Activated CD8-positive, alpha-beta T cell treated with anti-CD3 and anti-CD28 coated beads, Interleukin-2, amount 10 ng/mL, durations not matched to agents 7 days and 5 days (primary cell): ENCODE data around the gene ZDHHC19. TPM values are rescaled to one million over a fixed set of nuclear protein-coding genes. Genes with fewer than 3 reads are reported as not detected.

Source experiments
- ATAC-seq: fragments of 150-1000 bp; cut with Tn5 transposase; one replicate; pipeline ENCODE4 v1.10.0; 2021; ENCODE audit warnings: moderate library complexity
- CTCF ChIA-PET: fragments of 350-600 bp; sonication (Branson Sonifier 250); formaldehyde crosslinking; loops from one replicate; lab custom pipeline; 2021; ENCODE audit warnings: antibody characterized with exemption; lab: Charles Lee
- POLR2A ChIA-PET: fragments of 350-600 bp; sonication (Branson Sonifier 250); formaldehyde crosslinking; loops from one replicate; lab custom pipeline; 2021; ENCODE audit warnings: antibody characterized with exemption; lab: Charles Lee
- DNase-seq: peaks from one replicate; pipeline ENCODE4 v3.0.0-alpha.2; 2020
- H3K27ac Mint-ChIP-seq: one replicate; pipeline ENCODE4 v1.8.0; 2021; ENCODE audit warnings: mild to moderate bottlenecking, mixed read lengths
- H3K27me3 Mint-ChIP-seq: one replicate; pipeline ENCODE4 v1.8.0; 2021; ENCODE audit warnings: low read depth, mixed read lengths
- H3K36me3 Mint-ChIP-seq: one replicate; pipeline ENCODE4 v1.8.0; 2021; ENCODE audit warnings: low read depth, mixed read lengths
- H3K4me1 Mint-ChIP-seq: one replicate; pipeline ENCODE4 v1.8.0; 2021; ENCODE audit warnings: low read depth, mixed read lengths
- H3K4me3 Mint-ChIP-seq: one replicate; pipeline ENCODE4 v1.8.0; 2021; ENCODE audit warnings: mild to moderate bottlenecking, mixed read lengths
- H3K9me3 Mint-ChIP-seq: one replicate; pipeline ENCODE4 v1.8.0; 2022; ENCODE audit warnings: mixed read lengths; ENCODE audit not compliant: insufficient read depth
- total RNA-seq, 2 experiments: library from RNA; stranded (reverse); gene quantifications; one replicate each; pipeline ENCODE4 v1.2.3, GENCODE V29; 2021

Gene ZDHHC19
- total RNA-seq, 2 experiments from 2014 or later, result not detected

DNA sequence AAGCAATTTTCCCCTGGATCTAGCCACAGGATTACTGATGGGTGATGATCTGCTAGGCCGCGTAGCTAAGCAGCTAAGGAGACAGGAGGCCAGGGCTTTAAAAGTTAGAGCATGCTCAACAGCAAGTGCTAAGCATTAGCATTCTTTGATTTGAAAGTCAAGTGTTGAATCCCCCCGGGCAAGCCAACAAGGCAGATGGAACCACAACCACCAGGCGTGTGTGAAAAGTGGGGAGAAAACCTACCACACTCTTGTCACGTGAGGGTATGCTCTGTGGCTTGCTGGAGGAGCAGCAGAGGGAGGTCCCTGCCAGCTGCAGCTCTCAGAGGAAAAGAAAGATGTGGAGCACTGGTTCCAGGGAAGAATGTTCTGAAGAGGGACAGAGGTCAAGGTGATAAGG, 26.0 kb upstream of the ZDHHC19 start:
- no peak overlapping the region for H3K27ac Mint-ChIP-seq
- H3K4me1 Mint-ChIP-seq, result peaks cover 11% of the 10 kb centered on the region
- peak; percentile 60 for ATAC-seq
- no peaks in the 10 kb centered on the region for H3K27me3 Mint-ChIP-seq
- H3K36me3 Mint-ChIP-seq, result peaks cover 48% of the 10 kb centered on the region
- CTCF ChIA-PET, result interaction anchor here (1.1 kb wide), 2 partner anchors 17 to 164 kb away, joined by 3 read pairs; no protein-coding TSS in a partner anchor
- DNase-seq, result peak; percentile 39
- no peak overlapping the region for H3K4me3 Mint-ChIP-seq
- POLR2A ChIA-PET, result no interaction called here
- H3K9me3 Mint-ChIP-seq, result no peaks in the 10 kb centered on the region

DNA sequence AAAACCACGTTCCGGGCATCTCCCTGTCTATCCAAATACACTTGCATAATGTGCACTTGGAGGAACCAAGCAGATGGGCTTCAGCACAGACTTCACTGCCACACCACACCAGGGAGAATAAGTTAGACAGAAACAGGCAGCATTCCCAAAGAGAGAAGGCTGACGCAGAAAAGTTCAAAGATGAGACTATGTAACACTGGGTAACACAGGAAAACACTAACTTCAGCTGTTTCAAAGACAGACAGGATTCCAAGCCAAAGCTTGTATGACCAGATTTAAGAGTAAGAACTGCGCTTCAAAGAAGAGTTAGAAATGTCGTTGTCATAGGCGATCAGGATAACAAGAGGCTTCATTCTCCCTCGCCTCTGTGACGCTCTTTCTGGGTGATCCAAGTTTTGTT, 25.0 kb upstream of the ZDHHC19 start:
- H3K4me3 Mint-ChIP-seq, result no peak overlapping the region
- no peak for DNase-seq
- peaks cover 39% of the 10 kb centered on the region for H3K36me3 Mint-ChIP-seq
- CTCF ChIA-PET, result no interaction called here
- no peak overlapping the region for H3K27ac Mint-ChIP-seq
- H3K27me3 Mint-ChIP-seq, result no peaks in the 10 kb centered on the region
- POLR2A ChIA-PET, result interaction anchor here (1.3 kb wide), 1 partner anchor 11 kb away, joined by 3 read pairs; no protein-coding TSS in a partner anchor
- H3K4me1 Mint-ChIP-seq, result peaks cover 11% of the 10 kb centered on the region
- no peak for ATAC-seq
- no peaks in the 10 kb centered on the region for H3K9me3 Mint-ChIP-seq

DNA sequence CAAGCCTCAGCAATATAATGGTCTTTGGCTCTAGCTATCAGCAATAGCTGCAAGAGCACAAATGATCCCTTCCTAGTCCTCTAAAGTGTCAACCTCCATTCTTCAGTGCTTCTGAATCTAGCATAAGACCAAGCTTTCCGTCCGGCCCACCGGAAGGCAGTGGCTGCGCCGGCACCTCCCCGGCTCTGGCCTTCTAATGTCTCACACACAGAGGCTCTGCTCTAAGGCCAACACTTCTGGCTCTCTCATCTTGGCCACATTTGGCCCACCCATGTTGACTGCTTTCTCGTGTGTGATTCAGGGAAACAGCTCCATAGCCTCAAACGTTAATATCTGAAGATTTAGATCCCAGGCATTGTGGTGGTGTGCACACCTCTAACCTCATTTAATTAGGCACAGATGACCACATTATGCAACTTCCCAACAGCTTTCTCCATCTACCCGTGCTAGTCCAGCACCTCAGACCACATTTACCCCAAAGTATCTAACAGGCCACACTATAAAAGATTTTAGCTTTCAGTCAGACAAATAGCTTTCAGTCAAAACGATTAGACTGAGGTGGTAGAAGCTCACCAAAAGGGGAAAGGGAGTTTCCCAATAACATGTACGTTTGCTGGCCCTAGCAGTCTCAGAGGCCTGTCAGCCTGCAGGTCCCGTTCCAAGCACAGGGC, 24.4 kb upstream of the ZDHHC19 start:
- H3K27me3 Mint-ChIP-seq, result no peaks in the 10 kb centered on the region
- ChIA-PET POLR2A (interaction anchor here (0.8 to 1.3 kb wide), 2 partner anchors 10 to 332 kb away, joined by 3 read pairs; partner anchors contain the start of gene WDR53), CTCF (interaction anchor here (1.0 to 1.6 kb wide), 2 partner anchors 12 to 52 kb away, joined by 3 read pairs; partner anchors contain the start of gene PCYT1A)
- H3K4me3 Mint-ChIP-seq, result no peak overlapping the region
- no peak for DNase-seq
- no peaks in the 10 kb centered on the region for H3K9me3 Mint-ChIP-seq
- no peak overlapping the region for H3K27ac Mint-ChIP-seq
- peaks cover 11% of the 10 kb centered on the region for H3K4me1 Mint-ChIP-seq
- ATAC-seq, result no peak
- H3K36me3 Mint-ChIP-seq, result peaks cover 36% of the 10 kb centered on the region

- no peaks in the 10 kb centered on the region for H3K9me3 Mint-ChIP-seq
- H3K4me1 Mint-ChIP-seq, result peaks cover 11% of the 10 kb centered on the region
- no peak for ATAC-seq
- no peaks in the 10 kb centered on the region for H3K27me3 Mint-ChIP-seq
- H3K4me3 Mint-ChIP-seq, result no peak overlapping the region
- ChIA-PET POLR2A (no interaction called here), CTCF (interaction anchor here (1.6 kb wide), 1 partner anchor 22 kb away, joined by 3 read pairs; no protein-coding TSS in a partner anchor)
- no peak overlapping the region for H3K27ac Mint-ChIP-seq
- H3K36me3 Mint-ChIP-seq, result peaks cover 18% of the 10 kb centered on the region
- DNase-seq, result no peak
Measured at GRCh38 chr3:196232882-196233251, 21.7 kb upstream of the ZDHHC19 start.

- ChIA-PET POLR2A (no interaction called here), CTCF (no interaction called here)
- Mint-ChIP-seq H3K4me1 (peaks cover 6% of the 10 kb centered on the region), H3K27me3 (no peaks in the 10 kb centered on the region), H3K9me3 (no peaks in the 10 kb centered on the region), H3K36me3 (peaks cover 13% of the 10 kb centered on the region), H3K4me3 (no peak overlapping the region), H3K27ac (no peak overlapping the region)
- ATAC-seq (no peak), DNase-seq (no peak)
Measured at GRCh38 chr3:196232154-196232881, 21.1 kb upstream of the ZDHHC19 start.

DNA sequence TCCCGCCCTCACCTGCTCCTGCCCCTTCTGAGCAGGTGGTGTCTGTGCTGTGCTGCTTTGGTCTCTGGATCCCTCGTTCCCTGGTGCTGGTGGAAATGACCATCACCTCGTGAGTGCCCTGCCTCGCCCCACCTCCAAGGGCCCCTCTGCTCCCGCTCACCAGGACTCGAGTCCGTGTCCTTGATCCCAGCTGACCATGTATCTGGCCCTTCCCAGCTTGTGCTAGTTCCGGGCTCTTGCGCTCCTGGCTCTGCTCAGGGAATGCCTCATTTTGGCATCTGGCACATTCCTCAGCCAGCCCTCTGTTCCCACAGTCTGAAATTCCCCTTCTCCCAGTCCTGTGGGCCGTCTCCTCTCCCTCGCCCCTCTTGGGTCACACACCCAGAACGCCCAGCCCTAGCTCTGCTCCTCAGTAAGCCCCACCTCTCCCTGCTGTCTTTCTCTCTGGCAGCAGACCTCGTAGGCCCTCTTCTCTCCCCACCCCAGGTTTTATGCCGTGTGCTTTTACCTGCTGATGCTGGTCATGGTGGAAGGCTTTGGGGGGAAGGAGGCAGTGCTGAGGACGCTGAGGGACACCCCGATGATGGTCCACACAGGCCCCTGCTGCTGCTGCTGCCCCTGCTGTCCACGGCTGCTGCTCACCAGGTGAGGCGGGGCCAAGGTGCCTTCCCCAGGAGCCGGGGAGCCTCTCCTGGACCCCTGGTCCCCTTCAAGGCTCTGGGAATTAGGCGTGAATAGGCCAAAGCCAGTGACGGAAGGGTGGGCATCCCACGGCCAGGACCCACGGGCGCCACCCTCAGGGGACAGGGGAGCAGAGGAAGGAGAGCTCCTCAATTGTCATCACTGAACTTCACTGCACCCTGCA, 16.7 kb upstream of the ZDHHC19 start:
- ATAC-seq (no peak), DNase-seq (no peak)
- H3K4me3 Mint-ChIP-seq, result no peak overlapping the region
- H3K27ac Mint-ChIP-seq, result no peak overlapping the region
- no peaks in the 10 kb centered on the region for H3K27me3 Mint-ChIP-seq
- CTCF ChIA-PET, result no interaction called here
- POLR2A ChIA-PET, result no interaction called here
- H3K4me1 Mint-ChIP-seq, result no peaks in the 10 kb centered on the region
- H3K36me3 Mint-ChIP-seq, result no peaks in the 10 kb centered on the region
- H3K9me3 Mint-ChIP-seq, result no peaks in the 10 kb centered on the region

- CTCF ChIA-PET, result no interaction called here
- H3K27ac Mint-ChIP-seq, result no peak overlapping the region
- no peak for DNase-seq
- ATAC-seq, result no peak
- POLR2A ChIA-PET, result no interaction called here
- H3K27me3 Mint-ChIP-seq, result no peaks in the 10 kb centered on the region
- no peaks in the 10 kb centered on the region for H3K36me3 Mint-ChIP-seq
- no peaks in the 10 kb centered on the region for H3K9me3 Mint-ChIP-seq
- H3K4me3 Mint-ChIP-seq, result no peak overlapping the region
- H3K4me1 Mint-ChIP-seq, result no peaks in the 10 kb centered on the region
Measured at GRCh38 chr3:196227121-196227561, 15.9 kb upstream of the ZDHHC19 start.

GRCh38 chr3:196225763-196226364, 14.7 kb upstream of the ZDHHC19 start:
- Mint-ChIP-seq H3K9me3 (no peaks in the 10 kb centered on the region), H3K4me3 (no peak overlapping the region), H3K27me3 (no peaks in the 10 kb centered on the region), H3K4me1 (no peaks in the 10 kb centered on the region), H3K27ac (no peak overlapping the region), H3K36me3 (no peaks in the 10 kb centered on the region)
- ChIA-PET POLR2A (interaction anchor here (1.4 kb wide), 1 partner anchor 10 kb away, joined by 3 read pairs; no protein-coding TSS in a partner anchor), CTCF (no interaction called here)
- DNase-seq, result no peak
- no peak for ATAC-seq

DNA sequence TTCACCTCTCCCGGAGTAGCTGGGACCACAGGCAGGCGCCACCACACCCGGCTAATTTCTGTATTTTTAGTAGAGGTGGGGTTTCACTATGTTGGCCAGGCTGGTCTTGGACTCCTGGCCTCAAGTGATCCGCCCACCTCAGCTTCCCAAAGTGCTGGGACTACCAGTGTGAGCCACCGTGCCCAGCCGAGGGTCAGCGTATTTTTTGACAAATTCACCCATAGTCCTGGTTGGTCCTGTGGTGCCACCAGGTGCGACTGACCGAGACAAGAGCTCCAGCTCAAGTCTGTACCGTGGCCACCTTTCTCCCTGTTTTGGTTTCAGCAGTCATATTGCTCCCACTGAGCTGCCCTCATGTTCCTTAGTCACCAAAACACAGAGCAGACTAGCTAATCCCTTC, 13.9 kb upstream of the ZDHHC19 start:
- no peaks in the 10 kb centered on the region for H3K4me1 Mint-ChIP-seq
- CTCF ChIA-PET, result no interaction called here
- H3K36me3 Mint-ChIP-seq, result no peaks in the 10 kb centered on the region
- H3K9me3 Mint-ChIP-seq, result no peaks in the 10 kb centered on the region
- H3K4me3 Mint-ChIP-seq, result no peak overlapping the region
- H3K27me3 Mint-ChIP-seq, result no peaks in the 10 kb centered on the region
- DNase-seq, result no peak
- POLR2A ChIA-PET, result interaction anchor here (1.4 kb wide), 1 partner anchor 11 kb away, joined by 3 read pairs; no protein-coding TSS in a partner anchor
- no peak overlapping the region for H3K27ac Mint-ChIP-seq
- no peak for ATAC-seq

GRCh38 chr3:196222876-196223595, 11.8 kb upstream of the ZDHHC19 start:
- Mint-ChIP-seq H3K27me3 (no peaks in the 10 kb centered on the region), H3K9me3 (no peaks in the 10 kb centered on the region), H3K4me1 (peaks cover 12% of the 10 kb centered on the region), H3K36me3 (no peaks in the 10 kb centered on the region), H3K27ac (no peak overlapping the region), H3K4me3 (no peak overlapping the region)
- ChIA-PET POLR2A (no interaction called here), CTCF (interaction anchor here (1.5 kb wide), 1 partner anchor 12 kb away, joined by 3 read pairs; no protein-coding TSS in a partner anchor)
- ATAC-seq (no peak), DNase-seq (no peak)

DNA sequence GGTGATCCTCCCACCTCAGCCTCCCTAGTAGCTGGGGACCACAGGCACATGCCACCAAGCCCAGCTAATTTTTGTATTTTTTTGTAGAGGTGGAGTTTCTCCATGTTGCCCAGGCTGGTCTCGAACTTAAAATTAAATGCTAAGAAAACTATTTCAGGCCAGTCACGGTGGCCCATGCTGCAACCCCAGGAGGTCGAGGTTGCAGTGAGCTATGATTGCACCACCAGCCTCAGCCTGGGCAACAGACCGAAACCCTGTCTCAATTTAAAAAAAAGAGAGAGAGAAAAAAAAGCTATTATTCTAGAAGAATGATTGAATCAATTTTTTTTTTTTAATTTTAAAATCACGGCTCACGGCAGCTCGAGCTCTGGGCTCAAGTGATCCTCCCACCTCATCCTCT, 9.8 kb upstream of the ZDHHC19 start:
- no peak for ATAC-seq
- no peak for DNase-seq
- POLR2A ChIA-PET, result no interaction called here
- Mint-ChIP-seq H3K36me3 (no peaks in the 10 kb centered on the region), H3K4me3 (no peak overlapping the region), H3K9me3 (no peaks in the 10 kb centered on the region), H3K4me1 (peaks cover 20% of the 10 kb centered on the region), H3K27me3 (no peaks in the 10 kb centered on the region), H3K27ac (no peak overlapping the region)
- CTCF ChIA-PET, result no interaction called here
